Glutamatergic neuron (in vitro differentiated cells): ENCODE data around the gene PRR7. TPM values are rescaled to one million over a fixed set of nuclear protein-coding genes. Genes with fewer than 3 reads are reported as not detected.

Experiments used
- DNase-seq: peaks from one replicate; pipeline ENCODE4 v3.0.0; 2022
- H3K27ac Mint-ChIP-seq: one replicate; pipeline ENCODE4 v1.8.0; 2020; ENCODE audit warnings: mild to moderate bottlenecking, mixed read lengths, inconsistent platforms; ENCODE audit not compliant: unreplicated experiment
- H3K27me3 Mint-ChIP-seq: one replicate; pipeline ENCODE4 v1.8.0; 2020; ENCODE audit warnings: mild to moderate bottlenecking, moderate library complexity, mixed read lengths, inconsistent platforms; ENCODE audit not compliant: unreplicated experiment
- H3K36me3 Mint-ChIP-seq: one replicate; pipeline ENCODE4 v1.8.0; 2020; ENCODE audit warnings: mild to moderate bottlenecking, mixed read lengths, inconsistent platforms; ENCODE audit not compliant: unreplicated experiment
- H3K4me1 Mint-ChIP-seq: one replicate; pipeline ENCODE4 v1.8.0; 2020; ENCODE audit warnings: mild to moderate bottlenecking, low read depth, mixed read lengths, inconsistent platforms; ENCODE audit not compliant: unreplicated experiment
- H3K4me3 Mint-ChIP-seq: one replicate; pipeline ENCODE4 v1.8.0; 2020; ENCODE audit warnings: mild to moderate bottlenecking, mixed read lengths, inconsistent platforms; ENCODE audit not compliant: unreplicated experiment
- H3K9me3 Mint-ChIP-seq: one replicate; pipeline ENCODE4 v1.8.0; 2020; ENCODE audit warnings: mild to moderate bottlenecking, moderate library complexity, mixed read lengths, inconsistent platforms; ENCODE audit not compliant: unreplicated experiment
- CTCF ChIP-seq: fragments of 200-600 bp; sonication (generic); IDR thresholded peaks from one replicate; pipeline ENCODE4 v1.5.0; 2021; ENCODE audit not compliant: partially characterized antibody, unreplicated experiment
- total RNA-seq: library from RNA; stranded (reverse); fragmentation: NEBNext Ultra II Directional; extraction: Animal tissue kit (Norgen Biotek cat#: 25700); gene quantifications from one replicate; pipeline ENCODE4 v1.2.1, GENCODE V29; 2021; ENCODE audit not compliant: unreplicated experiment

The PRR7 gene
- total RNA-seq, 1 donor from 2014 or later: 4.1 TPM

- DNase-seq: no peak
- TF ChIP-seq CTCF: no peak
- Mint-ChIP-seq H3K9me3 (peaks cover 6% of the 10 kb centered on the region), H3K36me3 (no peaks in the 10 kb centered on the region), H3K27ac (no peak overlapping the region), H3K4me1 (peaks cover 10% of the 10 kb centered on the region), H3K27me3 (peaks cover 10% of the 10 kb centered on the region), H3K4me3 (peak overlapping the region; percentile 30)
These were observed 17.9 kb upstream of the PRR7 start for GRCh38 chr5:177428574-177429217.

GRCh38 chr5:177429248-177430040, 17.2 kb upstream of the PRR7 start:
- no peak overlapping the region for H3K27ac Mint-ChIP-seq
- H3K36me3 Mint-ChIP-seq: no peaks in the 10 kb centered on the region
- no peak for DNase-seq
- peak overlapping the region; percentile 11 for H3K4me3 Mint-ChIP-seq
- H3K4me1 Mint-ChIP-seq: peaks cover 10% of the 10 kb centered on the region
- no peak for TF ChIP-seq CTCF
- peaks cover 6% of the 10 kb centered on the region for H3K9me3 Mint-ChIP-seq
- peaks cover 10% of the 10 kb centered on the region for H3K27me3 Mint-ChIP-seq

GRCh38 chr5:177430140-177430951, 16.3 kb upstream of the PRR7 start:
- Mint-ChIP-seq H3K27me3 (peaks cover 10% of the 10 kb centered on the region), H3K27ac (peak overlapping the region; percentile 14), H3K9me3 (peaks cover 5% of the 10 kb centered on the region), H3K4me3 (peak overlapping the region; percentile 11), H3K4me1 (peaks cover 7% of the 10 kb centered on the region), H3K36me3 (no peaks in the 10 kb centered on the region)
- DNase-seq: no peak
- no peak for TF ChIP-seq CTCF

GRCh38 chr5:177430972-177431316, 15.7 kb upstream of the PRR7 start:
- H3K27ac Mint-ChIP-seq: no peak overlapping the region
- no peak for DNase-seq
- H3K9me3 Mint-ChIP-seq: peaks cover 5% of the 10 kb centered on the region
- peaks cover 5% of the 10 kb centered on the region for H3K4me1 Mint-ChIP-seq
- peaks cover 10% of the 10 kb centered on the region for H3K27me3 Mint-ChIP-seq
- H3K4me3 Mint-ChIP-seq: no peak overlapping the region
- no peaks in the 10 kb centered on the region for H3K36me3 Mint-ChIP-seq
- no peak for TF ChIP-seq CTCF
